SK-N-SH treated with all-trans-retinoic acid at 6 μM for 48 hours (cell line): Measurements from ENCODE around the gene EEFSEC.

Experiments used
- ATAC-seq: fragments of 200-7000 bp; cut with Tn5 transposase; 3 replicates; pipeline ENCODE4 v1.9.1; 2020; ENCODE audit warnings: mild to moderate bottlenecking, moderate library complexity
- ARNTL ChIP-seq: fragments of 450-650 bp; formaldehyde crosslinking; IDR thresholded peaks from 2 replicates; pipeline ENCODE4 v1.5.0; 2020; ENCODE audit warnings: low read depth, mild to moderate bottlenecking, moderate library complexity, borderline replicate concordance
- BACH2 ChIP-seq: fragments of 250-450 bp; sonication (Bioruptor Pico); IDR thresholded peaks from 2 replicates; pipeline ENCODE4 v1.9.0; 2021; ENCODE audit warnings: mild to moderate bottlenecking, borderline replicate concordance
- CSDC2 ChIP-seq: fragments of 250-450 bp; sonication (Bioruptor Pico); IDR thresholded peaks from 2 replicates; pipeline ENCODE4 v1.5.0; 2020; ENCODE audit warnings: mild to moderate bottlenecking, moderate library complexity
- ESRRG ChIP-seq: fragments of 250-450 bp; sonication (Bioruptor Pico); IDR thresholded peaks from 2 replicates; pipeline ENCODE4 v1.6.1; 2021; ENCODE audit warnings: mild to moderate bottlenecking
- ISL1 ChIP-seq: fragments of 250-450 bp; sonication (Bioruptor Pico); IDR thresholded peaks from 2 replicates; pipeline ENCODE4 v2.1.2; 2022; ENCODE audit warnings: mild to moderate bottlenecking, moderate library complexity
- PPARA ChIP-seq: fragments of 250-450 bp; sonication (Bioruptor Pico); IDR thresholded peaks from 2 replicates; pipeline ENCODE4 v1.5.0; 2020; ENCODE audit warnings: mild to moderate bottlenecking, borderline replicate concordance
- RARB ChIP-seq: fragments of 250-450 bp; sonication (Bioruptor Pico); IDR thresholded peaks from 2 replicates; pipeline ENCODE4 v1.8.0; 2021; ENCODE audit warnings: mild to moderate bottlenecking, moderate library complexity
- SNAI2 ChIP-seq: fragments of 250-450 bp; sonication (Bioruptor Pico); IDR thresholded peaks from 2 replicates; pipeline ENCODE4 v1.5.0; 2020; ENCODE audit warnings: mild to moderate bottlenecking, moderate library complexity
- TCF4 ChIP-seq: fragments of 250-450 bp; sonication (Bioruptor Pico); IDR thresholded peaks from 2 replicates; pipeline ENCODE4 v1.8.0; 2021; ENCODE audit warnings: mild to moderate bottlenecking, moderate library complexity, borderline replicate concordance
- TOX ChIP-seq: fragments of 250-450 bp; sonication (Bioruptor Pico); IDR thresholded peaks from 2 replicates; pipeline ENCODE4 v1.8.0; 2021; ENCODE audit warnings: mild to moderate bottlenecking, moderate library complexity, borderline replicate concordance
- ZC3H10 ChIP-seq: fragments of 250-450 bp; sonication (Bioruptor Pico); IDR thresholded peaks from 2 replicates; pipeline ENCODE4 v1.5.1; 2021; ENCODE audit warnings: mild to moderate bottlenecking, moderate library complexity
- ZFP3 ChIP-seq: fragments of 250-450 bp; sonication (Bioruptor Pico); IDR thresholded peaks from 2 replicates; pipeline ENCODE4 v1.5.0; 2020; ENCODE audit warnings: mild to moderate bottlenecking, moderate library complexity
- ZFP30 ChIP-seq: fragments of 450-650 bp; formaldehyde crosslinking; IDR thresholded peaks from 2 replicates; pipeline ENCODE4 v1.5.0; 2022; ENCODE audit warnings: mild to moderate bottlenecking, moderate library complexity
- ZNF70 ChIP-seq: fragments of 450-650 bp; formaldehyde crosslinking; IDR thresholded peaks from 2 replicates; pipeline ENCODE4 v1.5.0; 2020; ENCODE audit warnings: mild to moderate bottlenecking, moderate library complexity
- ZNF8 ChIP-seq: fragments of 450-650 bp; formaldehyde crosslinking; IDR thresholded peaks from 2 replicates; pipeline ENCODE4 v1.5.0; 2020; ENCODE audit warnings: mild to moderate bottlenecking, moderate library complexity
- TF ChIP-seq, protein P1 (sequence below): fragments of 250-450 bp; sonication (Bioruptor Pico); IDR thresholded peaks from 2 replicates; pipeline ENCODE4 v1.5.0; 2020; ENCODE audit warnings: mild to moderate bottlenecking, moderate library complexity
- TF ChIP-seq, protein P2 (sequence below): fragments of 250-450 bp; sonication (Bioruptor Pico); IDR thresholded peaks from 2 replicates; pipeline ENCODE4 v1.5.1; 2020; ENCODE audit warnings: low read depth, mild to moderate bottlenecking, moderate library complexity
- TF ChIP-seq, protein P3 (sequence below): fragments of 250-450 bp; sonication (Bioruptor Pico); IDR thresholded peaks from 2 replicates; pipeline ENCODE4 v1.8.0; 2021; ENCODE audit warnings: low read depth, mild to moderate bottlenecking, moderate library complexity, borderline replicate concordance
- TF ChIP-seq, protein P4 (sequence below): fragments of 250-450 bp; sonication (Bioruptor Pico); IDR thresholded peaks from 2 replicates; pipeline ENCODE4 v1.5.1; 2021; ENCODE audit warnings: mild to moderate bottlenecking, moderate library complexity
- TF ChIP-seq, protein P5 (sequence below): fragments of 250-450 bp; sonication (Bioruptor Pico); IDR thresholded peaks from 2 replicates; pipeline ENCODE4 v1.8.0; 2020; ENCODE audit warnings: mild to moderate bottlenecking, moderate library complexity, borderline replicate concordance

EEFSEC gene

GRCh38 chr3:128404276-128405068, 251.2 kb downstream of the EEFSEC start:
- ATAC-seq = no peak
- TF ChIP-seq ZNF70 (no peak), CSDC2 (CRISPR knock-in tag) (no peak), RARB (CRISPR knock-in tag) (no peak), ZC3H10 (CRISPR knock-in tag) (no peak), BACH2 (CRISPR knock-in tag) (no peak), ZFP3 (CRISPR knock-in tag) (no peak), PPARA (CRISPR knock-in tag) (no peak), ESRRG (CRISPR knock-in tag) (no peak), ZNF8 (CRISPR knock-in tag) (no peak)
- TF ChIP-seq, all 23 proteins: peak for 0

DNA sequence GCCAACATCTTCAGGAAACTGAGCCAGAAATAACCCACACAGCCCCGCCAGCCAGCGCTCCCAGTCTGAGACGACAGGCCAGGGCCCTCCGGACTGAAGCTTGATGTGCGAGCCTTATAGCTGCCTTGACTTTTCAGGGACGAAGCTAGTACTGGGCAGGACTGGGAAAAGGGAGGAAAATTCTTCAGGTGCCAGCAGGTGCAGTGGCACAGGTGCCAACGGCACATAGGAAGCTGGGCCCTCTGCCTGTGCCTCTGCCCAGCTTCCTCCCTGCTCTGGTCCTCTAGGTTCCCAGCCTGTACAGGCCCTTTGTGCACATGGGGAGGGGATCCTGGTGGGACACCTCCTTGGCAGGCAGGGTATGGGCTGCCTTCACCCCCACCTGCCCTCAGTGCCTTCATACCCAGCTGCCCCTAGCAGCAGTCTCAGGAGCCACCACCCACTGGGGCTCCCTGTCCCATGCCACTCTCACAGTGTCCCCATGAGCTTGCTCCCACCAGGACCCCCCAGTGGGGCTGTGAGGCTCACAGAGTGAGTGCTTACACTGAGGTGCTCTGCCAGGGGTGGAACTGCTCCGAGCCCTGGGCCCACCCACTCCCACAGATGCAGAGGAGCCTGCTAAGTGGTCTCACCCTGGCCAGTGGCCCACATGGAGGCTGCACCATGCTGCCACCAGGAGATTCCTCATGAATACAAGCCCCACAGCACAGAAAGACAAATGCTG, 252.4 kb downstream of the EEFSEC start:
- ATAC-seq = no peak
- TF ChIP-seq ISL1 (CRISPR knock-in tag) (no peak), RARB (CRISPR knock-in tag) (no peak)
- TF ChIP-seq, protein P1, sequence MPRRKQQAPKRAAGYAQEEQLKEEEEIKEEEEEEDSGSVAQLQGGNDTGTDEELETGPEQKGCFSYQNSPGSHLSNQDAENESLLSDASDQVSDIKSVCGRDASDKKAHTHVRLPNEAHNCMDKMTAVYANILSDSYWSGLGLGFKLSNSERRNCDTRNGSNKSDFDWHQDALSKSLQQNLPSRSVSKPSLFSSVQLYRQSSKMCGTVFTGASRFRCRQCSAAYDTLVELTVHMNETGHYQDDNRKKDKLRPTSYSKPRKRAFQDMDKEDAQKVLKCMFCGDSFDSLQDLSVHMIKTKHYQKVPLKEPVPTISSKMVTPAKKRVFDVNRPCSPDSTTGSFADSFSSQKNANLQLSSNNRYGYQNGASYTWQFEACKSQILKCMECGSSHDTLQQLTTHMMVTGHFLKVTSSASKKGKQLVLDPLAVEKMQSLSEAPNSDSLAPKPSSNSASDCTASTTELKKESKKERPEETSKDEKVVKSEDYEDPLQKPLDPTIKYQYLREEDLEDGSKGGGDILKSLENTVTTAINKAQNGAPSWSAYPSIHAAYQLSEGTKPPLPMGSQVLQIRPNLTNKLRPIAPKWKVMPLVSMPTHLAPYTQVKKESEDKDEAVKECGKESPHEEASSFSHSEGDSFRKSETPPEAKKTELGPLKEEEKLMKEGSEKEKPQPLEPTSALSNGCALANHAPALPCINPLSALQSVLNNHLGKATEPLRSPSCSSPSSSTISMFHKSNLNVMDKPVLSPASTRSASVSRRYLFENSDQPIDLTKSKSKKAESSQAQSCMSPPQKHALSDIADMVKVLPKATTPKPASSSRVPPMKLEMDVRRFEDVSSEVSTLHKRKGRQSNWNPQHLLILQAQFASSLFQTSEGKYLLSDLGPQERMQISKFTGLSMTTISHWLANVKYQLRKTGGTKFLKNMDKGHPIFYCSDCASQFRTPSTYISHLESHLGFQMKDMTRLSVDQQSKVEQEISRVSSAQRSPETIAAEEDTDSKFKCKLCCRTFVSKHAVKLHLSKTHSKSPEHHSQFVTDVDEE (CRISPR knock-in tag) = no peak
- TF ChIP-seq, protein P2, sequence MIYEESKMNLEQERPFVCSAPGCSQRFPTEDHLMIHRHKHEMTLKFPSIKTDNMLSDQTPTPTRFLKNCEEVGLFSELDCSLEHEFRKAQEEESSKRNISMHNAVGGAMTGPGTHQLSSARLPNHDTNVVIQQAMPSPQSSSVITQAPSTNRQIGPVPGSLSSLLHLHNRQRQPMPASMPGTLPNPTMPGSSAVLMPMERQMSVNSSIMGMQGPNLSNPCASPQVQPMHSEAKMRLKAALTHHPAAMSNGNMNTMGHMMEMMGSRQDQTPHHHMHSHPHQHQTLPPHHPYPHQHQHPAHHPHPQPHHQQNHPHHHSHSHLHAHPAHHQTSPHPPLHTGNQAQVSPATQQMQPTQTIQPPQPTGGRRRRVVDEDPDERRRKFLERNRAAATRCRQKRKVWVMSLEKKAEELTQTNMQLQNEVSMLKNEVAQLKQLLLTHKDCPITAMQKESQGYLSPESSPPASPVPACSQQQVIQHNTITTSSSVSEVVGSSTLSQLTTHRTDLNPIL (CRISPR knock-in tag) = no peak

DNA sequence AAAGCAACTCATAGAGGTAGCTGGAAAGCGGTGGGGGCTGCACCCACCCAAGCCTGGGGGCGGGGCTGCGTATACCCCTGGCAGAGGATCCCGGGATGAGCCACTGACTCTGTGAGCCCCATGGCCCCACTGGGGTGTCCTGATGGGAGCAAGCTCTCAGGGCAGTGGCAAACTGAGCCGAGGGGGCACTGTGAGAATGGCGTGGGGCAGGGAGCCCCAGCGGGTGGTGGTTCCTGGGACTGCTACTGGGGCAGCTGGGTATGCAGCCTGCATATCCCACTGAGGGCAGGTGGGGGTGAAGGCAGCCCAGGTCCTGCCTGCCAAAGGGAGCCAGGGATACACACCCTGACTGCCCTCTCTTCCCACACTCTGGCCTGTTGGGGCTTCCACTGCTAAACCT, 254.0 kb downstream of the EEFSEC start:
- ATAC-seq = no peak
- no peak for TF ChIP-seq ZNF70
- no peak for TF ChIP-seq TCF4
- TF ChIP-seq ZFP3 (CRISPR knock-in tag) = no peak
- TF ChIP-seq ARNTL (CRISPR knock-in tag) = no peak
- no peak for TF ChIP-seq ISL1 (CRISPR knock-in tag)
- no peak for TF ChIP-seq TOX (CRISPR knock-in tag)
- no peak for TF ChIP-seq BACH2 (CRISPR knock-in tag)
- no peak for TF ChIP-seq CSDC2 (CRISPR knock-in tag)
- TF ChIP-seq ESRRG (CRISPR knock-in tag) = no peak
- no peak for TF ChIP-seq SNAI2 (CRISPR knock-in tag)
- no peak for TF ChIP-seq ZFP30 (CRISPR knock-in tag)

GRCh38 chr3:128408012-128408692, 254.9 kb downstream of the EEFSEC start:
- no peak for ATAC-seq
- TF ChIP-seq ZC3H10 (CRISPR knock-in tag) (no peak), ESRRG (CRISPR knock-in tag) (no peak), TCF4 (no peak), ZNF8 (CRISPR knock-in tag) (no peak), BACH2 (CRISPR knock-in tag) (no peak), ZFP30 (CRISPR knock-in tag) (no peak), ARNTL (CRISPR knock-in tag) (no peak), TOX (CRISPR knock-in tag) (no peak), SNAI2 (CRISPR knock-in tag) (no peak), CSDC2 (CRISPR knock-in tag) (no peak)
- TF ChIP-seq, protein P3, sequence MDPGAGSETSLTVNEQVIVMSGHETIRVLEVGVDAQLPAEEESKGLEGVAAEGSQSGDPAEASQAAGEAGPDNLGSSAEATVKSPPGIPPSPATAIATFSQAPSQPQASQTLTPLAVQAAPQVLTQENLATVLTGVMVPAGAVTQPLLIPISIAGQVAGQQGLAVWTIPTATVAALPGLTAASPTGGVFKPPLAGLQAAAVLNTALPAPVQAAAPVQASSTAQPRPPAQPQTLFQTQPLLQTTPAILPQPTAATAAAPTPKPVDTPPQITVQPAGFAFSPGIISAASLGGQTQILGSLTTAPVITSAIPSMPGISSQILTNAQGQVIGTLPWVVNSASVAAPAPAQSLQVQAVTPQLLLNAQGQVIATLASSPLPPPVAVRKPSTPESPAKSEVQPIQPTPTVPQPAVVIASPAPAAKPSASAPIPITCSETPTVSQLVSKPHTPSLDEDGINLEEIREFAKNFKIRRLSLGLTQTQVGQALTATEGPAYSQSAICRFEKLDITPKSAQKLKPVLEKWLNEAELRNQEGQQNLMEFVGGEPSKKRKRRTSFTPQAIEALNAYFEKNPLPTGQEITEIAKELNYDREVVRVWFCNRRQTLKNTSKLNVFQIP (CRISPR knock-in tag) = no peak
- TF ChIP-seq, protein P4, sequence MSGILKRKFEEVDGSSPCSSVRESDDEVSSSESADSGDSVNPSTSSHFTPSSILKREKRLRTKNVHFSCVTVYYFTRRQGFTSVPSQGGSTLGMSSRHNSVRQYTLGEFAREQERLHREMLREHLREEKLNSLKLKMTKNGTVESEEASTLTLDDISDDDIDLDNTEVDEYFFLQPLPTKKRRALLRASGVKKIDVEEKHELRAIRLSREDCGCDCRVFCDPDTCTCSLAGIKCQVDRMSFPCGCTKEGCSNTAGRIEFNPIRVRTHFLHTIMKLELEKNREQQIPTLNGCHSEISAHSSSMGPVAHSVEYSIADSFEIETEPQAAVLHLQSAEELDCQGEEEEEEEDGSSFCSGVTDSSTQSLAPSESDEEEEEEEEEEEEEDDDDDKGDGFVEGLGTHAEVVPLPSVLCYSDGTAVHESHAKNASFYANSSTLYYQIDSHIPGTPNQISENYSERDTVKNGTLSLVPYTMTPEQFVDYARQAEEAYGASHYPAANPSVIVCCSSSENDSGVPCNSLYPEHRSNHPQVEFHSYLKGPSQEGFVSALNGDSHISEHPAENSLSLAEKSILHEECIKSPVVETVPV (CRISPR knock-in tag) = no peak
- TF ChIP-seq, protein P2 (CRISPR knock-in tag) = no peak
- TF ChIP-seq, protein P5, sequence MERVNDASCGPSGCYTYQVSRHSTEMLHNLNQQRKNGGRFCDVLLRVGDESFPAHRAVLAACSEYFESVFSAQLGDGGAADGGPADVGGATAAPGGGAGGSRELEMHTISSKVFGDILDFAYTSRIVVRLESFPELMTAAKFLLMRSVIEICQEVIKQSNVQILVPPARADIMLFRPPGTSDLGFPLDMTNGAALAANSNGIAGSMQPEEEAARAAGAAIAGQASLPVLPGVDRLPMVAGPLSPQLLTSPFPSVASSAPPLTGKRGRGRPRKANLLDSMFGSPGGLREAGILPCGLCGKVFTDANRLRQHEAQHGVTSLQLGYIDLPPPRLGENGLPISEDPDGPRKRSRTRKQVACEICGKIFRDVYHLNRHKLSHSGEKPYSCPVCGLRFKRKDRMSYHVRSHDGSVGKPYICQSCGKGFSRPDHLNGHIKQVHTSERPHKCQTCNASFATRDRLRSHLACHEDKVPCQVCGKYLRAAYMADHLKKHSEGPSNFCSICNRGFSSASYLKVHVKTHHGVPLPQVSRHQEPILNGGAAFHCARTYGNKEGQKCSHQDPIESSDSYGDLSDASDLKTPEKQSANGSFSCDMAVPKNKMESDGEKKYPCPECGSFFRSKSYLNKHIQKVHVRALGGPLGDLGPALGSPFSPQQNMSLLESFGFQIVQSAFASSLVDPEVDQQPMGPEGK = no peak
